Left ventricle myocardium inferior (tissue), 1 donor: ENCODE measurements around the gene B3GNT7. TPM values are rescaled to one million over a fixed set of nuclear protein-coding genes. Genes with fewer than 3 reads are reported as not detected.

Experiments used
- DNase-seq: peaks from one replicate; pipeline ENCODE4 v3.0.0-alpha.2; 2020
- H3K27ac ChIP-seq: fragments of 200-600 bp; replicated peaks from 2 replicates; pipeline ENCODE4 v1.8.0; 2021
- H3K27me3 ChIP-seq: fragments of 200-600 bp; 2 replicates; pipeline ENCODE4 v1.8.0; 2021; ENCODE audit warnings: low read depth
- H3K36me3 ChIP-seq: fragments of 200-600 bp; 2 replicates; pipeline ENCODE4 v1.8.0; 2021
- H3K4me1 ChIP-seq: fragments of 200-600 bp; 2 replicates; pipeline ENCODE4 v1.8.0; 2021
- H3K4me3 ChIP-seq: fragments of 200-600 bp; 2 replicates; pipeline ENCODE4 v1.8.0; 2021; ENCODE audit warnings: mild to moderate bottlenecking, moderate library complexity
- H3K9me3 ChIP-seq: fragments of 200-600 bp; replicated peaks from 2 replicates; pipeline ENCODE4 v1.8.0; 2021
- intact Hi-C: fragments of 100-400 bp; cut with micrococcal nuclease; formaldehyde crosslinking; loops from one replicate; pipeline ENCODE4 v1.11.0; 2022
- total RNA-seq: library from RNA; stranded (reverse); fragmentation: NEBNext Ultra II Directional; extraction: Animal tissue kit (Norgen Biotek cat#: 25700); gene quantifications from one replicate; pipeline ENCODE4 v1.2.1, GENCODE V29; 2021
- TF ChIP-seq, protein P1 (sequence below): fragments of 200-600 bp; IDR thresholded peaks from 2 replicates; pipeline ENCODE4 v1.8.0; 2021; ENCODE audit warnings: antibody characterized with exemption, mild to moderate bottlenecking, borderline replicate concordance
- donor health status: DM: no; HTN: yes; CAD: no; lungs with severe emphysema.

The B3GNT7 gene
- total RNA-seq, 1 donor from 2014 or later: 2.4 TPM

DNA sequence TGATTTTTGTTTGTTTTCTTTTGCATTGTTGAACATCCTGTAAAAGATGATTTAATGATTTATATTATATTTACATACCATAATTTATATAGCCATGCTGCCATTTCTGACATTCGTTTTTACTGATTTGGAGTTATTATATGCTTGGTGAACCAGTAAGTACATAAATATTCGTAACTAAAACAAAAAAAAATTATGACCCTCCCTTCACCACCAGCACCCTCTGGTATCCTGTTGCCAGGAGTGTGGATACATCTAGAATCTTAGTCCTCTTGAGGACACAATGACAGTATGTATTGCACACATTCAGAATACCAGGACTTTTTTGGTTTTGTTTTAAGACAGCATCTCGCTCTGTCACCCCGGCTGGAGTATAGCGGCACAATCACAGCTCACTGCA, 43.9 kb upstream of the B3GNT7 start:
- Histone ChIP-seq H3K4me3 (no peak overlapping the region), H3K4me1 (peaks cover 21% of the 10 kb centered on the region), H3K27me3 (no peaks in the 10 kb centered on the region), H3K27ac (no peak overlapping the region), H3K36me3 (no peaks in the 10 kb centered on the region), H3K9me3 (no peaks in the 10 kb centered on the region)
- no peak for DNase-seq
- intact Hi-C loops: no loop called here
- TF ChIP-seq, protein P1, sequence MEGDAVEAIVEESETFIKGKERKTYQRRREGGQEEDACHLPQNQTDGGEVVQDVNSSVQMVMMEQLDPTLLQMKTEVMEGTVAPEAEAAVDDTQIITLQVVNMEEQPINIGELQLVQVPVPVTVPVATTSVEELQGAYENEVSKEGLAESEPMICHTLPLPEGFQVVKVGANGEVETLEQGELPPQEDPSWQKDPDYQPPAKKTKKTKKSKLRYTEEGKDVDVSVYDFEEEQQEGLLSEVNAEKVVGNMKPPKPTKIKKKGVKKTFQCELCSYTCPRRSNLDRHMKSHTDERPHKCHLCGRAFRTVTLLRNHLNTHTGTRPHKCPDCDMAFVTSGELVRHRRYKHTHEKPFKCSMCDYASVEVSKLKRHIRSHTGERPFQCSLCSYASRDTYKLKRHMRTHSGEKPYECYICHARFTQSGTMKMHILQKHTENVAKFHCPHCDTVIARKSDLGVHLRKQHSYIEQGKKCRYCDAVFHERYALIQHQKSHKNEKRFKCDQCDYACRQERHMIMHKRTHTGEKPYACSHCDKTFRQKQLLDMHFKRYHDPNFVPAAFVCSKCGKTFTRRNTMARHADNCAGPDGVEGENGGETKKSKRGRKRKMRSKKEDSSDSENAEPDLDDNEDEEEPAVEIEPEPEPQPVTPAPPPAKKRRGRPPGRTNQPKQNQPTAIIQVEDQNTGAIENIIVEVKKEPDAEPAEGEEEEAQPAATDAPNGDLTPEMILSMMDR: no peak

DNA sequence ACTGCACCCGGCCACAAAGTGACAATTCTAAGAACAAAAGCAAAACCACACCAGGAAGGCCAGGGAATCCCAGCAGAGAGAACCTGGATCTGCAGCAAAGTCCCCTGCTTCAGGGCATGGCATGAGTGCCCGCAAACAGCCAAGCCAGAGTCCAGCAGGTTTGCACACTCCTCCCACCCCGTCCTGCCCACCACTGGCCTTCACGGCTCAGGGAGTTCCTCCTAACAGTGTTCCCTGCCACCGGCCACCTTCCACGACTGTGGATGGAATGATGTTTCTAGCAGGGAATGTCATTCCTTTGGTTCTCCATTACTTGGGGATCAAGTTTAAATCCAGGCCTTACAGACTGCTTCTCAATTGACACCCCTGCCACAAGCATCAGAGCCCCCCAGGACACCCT, 42.0 kb upstream of the B3GNT7 start:
- TF ChIP-seq, protein P1: no peak
- intact Hi-C loops: no loop called here
- Histone ChIP-seq H3K27ac (no peak overlapping the region), H3K9me3 (no peaks in the 10 kb centered on the region), H3K27me3 (no peaks in the 10 kb centered on the region), H3K36me3 (no peaks in the 10 kb centered on the region), H3K4me1 (peaks cover 16% of the 10 kb centered on the region), H3K4me3 (no peak overlapping the region)
- no peak for DNase-seq

DNA sequence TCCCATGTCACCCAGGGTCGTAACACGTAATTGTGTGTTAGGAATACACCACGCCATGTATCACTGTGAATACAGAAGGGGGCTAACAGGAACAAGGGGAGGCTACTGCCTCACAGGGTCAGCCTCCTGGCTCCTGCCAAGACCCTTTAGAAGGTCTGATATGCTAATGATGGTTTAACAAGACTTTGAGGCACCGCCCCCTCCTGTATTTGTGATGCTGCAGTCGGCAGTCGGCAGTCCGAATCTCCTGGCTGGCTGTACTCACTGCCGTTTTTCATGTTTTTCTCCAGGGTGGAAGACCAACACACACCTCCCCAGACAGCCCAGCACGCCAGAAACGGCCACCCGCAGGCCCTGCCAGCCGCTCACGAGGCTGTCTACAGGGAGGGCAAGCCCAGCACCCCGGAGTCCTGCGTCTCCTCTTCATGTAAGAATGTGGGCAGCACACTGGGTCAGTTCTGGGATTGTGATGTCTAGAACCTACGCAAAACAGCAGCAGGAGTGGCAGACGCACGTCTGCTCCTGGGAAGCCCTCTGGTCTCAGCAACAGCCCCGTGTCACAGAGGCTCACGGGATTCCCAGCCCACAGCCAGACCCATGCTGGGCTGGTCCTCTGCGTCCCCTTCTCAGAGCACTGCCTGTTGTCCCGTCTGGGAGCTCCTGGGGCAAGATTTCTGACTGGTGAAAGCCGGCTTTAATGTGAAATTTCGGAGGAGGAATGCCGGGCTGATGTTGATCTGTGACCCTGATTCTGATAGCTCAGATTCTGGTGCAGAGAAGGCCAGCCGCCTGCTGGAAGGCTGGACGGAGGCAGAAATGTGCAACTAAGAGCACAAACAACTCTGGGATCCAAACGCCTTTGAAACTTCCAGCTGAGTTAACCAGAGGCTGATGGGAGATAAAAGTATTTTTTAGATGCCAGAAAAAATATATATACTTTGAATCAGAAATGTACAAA, 39.7 kb upstream of the B3GNT7 start:
- intact Hi-C loops: no loop called here
- peak overlapping the region; percentile 69 for H3K27ac ChIP-seq
- DNase-seq: peak; percentile 16

DNA sequence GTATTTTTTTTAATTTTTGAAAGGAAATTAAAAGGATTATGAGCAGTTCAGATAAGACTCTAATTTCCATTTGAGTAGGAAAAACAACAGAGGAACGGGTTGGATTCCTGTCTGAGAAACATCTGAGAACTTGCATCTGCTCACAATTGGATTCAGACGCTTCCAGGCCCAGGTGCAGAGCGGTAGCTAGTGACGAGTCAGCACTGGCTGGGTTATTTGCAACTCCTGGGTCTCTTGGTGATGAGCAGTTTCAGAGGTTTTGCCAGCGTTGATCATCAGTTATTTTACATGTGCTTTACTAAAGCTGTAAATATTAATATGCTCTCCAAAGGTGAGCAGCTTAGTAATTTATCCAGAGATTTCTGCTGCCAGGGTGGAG, 39.1 kb upstream of the B3GNT7 start:
- TF ChIP-seq, protein P1: no peak
- Histone ChIP-seq H3K9me3 (no peaks in the 10 kb centered on the region), H3K27ac (peak overlapping the region; percentile 69), H3K4me1 (peaks cover 18% of the 10 kb centered on the region), H3K4me3 (no peak overlapping the region), H3K36me3 (no peaks in the 10 kb centered on the region), H3K27me3 (no peaks in the 10 kb centered on the region)
- DNase-seq: no peak
- intact Hi-C loops: no loop called here

More for the DNA sequence above, 39.7 kb upstream of the B3GNT7 start:
- Histone ChIP-seq H3K4me3 (peak overlapping the region; percentile 4), H3K9me3 (no peaks in the 10 kb centered on the region), H3K36me3 (no peaks in the 10 kb centered on the region), H3K27me3 (no peaks in the 10 kb centered on the region), H3K4me1 (peaks cover 17% of the 10 kb centered on the region)
- TF ChIP-seq, protein P1: peak; percentile 24

DNA sequence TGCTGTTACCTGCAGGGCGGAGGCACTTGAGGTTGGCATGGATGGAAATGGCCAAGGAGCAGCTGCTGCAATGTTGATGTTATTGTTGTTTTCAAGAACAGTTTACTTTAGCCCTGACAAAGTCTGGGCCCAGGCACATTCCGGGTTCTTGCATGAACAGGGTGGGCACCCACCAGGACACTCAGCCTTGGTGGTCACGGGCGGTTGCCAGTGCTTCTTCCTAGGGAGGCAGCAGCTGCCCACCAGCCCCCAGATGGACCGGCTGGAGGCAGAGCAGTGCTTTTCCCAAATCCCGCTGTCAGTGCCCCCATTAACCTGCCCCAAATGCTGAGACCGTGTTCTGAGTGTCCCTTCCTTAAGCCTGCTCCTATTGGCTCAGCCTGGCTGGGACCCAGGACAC, 38.5 kb upstream of the B3GNT7 start:
- intact Hi-C loops: no loop called here
- H3K27ac ChIP-seq: no peak overlapping the region
- TF ChIP-seq, protein P1: no peak
- H3K36me3 ChIP-seq: no peaks in the 10 kb centered on the region
- peak; percentile 10 for DNase-seq
- H3K9me3 ChIP-seq: no peaks in the 10 kb centered on the region
- peaks cover 18% of the 10 kb centered on the region for H3K4me1 ChIP-seq
- no peak overlapping the region for H3K4me3 ChIP-seq
- no peaks in the 10 kb centered on the region for H3K27me3 ChIP-seq
